Measurements from ENCODE around the gene MIEF2.

The MIEF2 gene

DNA sequence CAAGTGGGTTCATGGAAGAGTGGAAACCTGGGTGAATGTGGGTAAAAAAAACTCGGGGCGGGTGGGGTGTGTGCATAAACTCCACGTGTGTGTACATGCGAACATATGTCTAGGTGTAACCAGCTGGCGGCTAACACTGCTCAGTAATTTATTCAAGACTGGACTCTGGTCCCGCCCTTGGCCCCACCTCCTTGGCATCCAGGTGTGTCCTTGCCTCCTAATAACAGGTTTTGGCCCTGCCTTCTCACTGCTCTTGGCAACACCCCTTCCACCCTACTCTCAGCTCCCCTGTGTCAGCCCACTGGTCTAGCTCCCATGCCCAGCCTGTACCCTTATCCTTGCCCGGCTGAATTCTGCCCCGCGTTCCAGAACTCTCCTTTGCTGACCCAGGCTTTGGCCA is 10.2 kb upstream of the MIEF2 start:
- DNase-seq (ENCODE audit: low read depth): no peak
- TF ChIP-seq, protein P1, sequence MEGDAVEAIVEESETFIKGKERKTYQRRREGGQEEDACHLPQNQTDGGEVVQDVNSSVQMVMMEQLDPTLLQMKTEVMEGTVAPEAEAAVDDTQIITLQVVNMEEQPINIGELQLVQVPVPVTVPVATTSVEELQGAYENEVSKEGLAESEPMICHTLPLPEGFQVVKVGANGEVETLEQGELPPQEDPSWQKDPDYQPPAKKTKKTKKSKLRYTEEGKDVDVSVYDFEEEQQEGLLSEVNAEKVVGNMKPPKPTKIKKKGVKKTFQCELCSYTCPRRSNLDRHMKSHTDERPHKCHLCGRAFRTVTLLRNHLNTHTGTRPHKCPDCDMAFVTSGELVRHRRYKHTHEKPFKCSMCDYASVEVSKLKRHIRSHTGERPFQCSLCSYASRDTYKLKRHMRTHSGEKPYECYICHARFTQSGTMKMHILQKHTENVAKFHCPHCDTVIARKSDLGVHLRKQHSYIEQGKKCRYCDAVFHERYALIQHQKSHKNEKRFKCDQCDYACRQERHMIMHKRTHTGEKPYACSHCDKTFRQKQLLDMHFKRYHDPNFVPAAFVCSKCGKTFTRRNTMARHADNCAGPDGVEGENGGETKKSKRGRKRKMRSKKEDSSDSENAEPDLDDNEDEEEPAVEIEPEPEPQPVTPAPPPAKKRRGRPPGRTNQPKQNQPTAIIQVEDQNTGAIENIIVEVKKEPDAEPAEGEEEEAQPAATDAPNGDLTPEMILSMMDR (conservative IDR thresholded peaks at IDR 0.05; ENCODE audit: low read depth, low read length): no peak
- no peak overlapping the region for H3K4me3 ChIP-seq (ENCODE audit: low read depth, low read length)

DNA sequence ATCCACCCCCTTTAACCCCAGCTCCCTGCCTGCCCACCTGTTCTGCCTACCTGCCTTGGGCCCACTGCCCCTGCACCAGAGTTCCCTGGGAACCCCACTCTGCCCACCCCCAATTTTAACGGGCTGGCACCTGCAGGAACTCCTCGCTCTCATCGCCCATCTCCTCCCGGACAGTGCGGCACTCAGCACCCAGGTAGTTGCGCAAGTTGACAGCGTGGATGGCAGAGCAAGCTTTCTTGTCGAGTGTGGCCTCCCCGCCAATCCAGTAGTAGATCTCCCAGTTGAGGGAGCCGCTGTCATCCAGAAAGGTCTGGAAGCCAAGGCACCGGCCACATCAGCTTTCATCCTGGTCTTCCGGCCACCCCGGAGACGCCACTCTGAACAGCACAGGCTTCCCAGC is 9.8 kb upstream of the MIEF2 start:
- no peak for DNase-seq (ENCODE audit: low read depth)
- no peak overlapping the region for H3K4me3 ChIP-seq (ENCODE audit: low read depth, low read length)
- TF ChIP-seq, protein P1 (conservative IDR thresholded peaks at IDR 0.05; ENCODE audit: low read depth, low read length): no peak

DNA sequence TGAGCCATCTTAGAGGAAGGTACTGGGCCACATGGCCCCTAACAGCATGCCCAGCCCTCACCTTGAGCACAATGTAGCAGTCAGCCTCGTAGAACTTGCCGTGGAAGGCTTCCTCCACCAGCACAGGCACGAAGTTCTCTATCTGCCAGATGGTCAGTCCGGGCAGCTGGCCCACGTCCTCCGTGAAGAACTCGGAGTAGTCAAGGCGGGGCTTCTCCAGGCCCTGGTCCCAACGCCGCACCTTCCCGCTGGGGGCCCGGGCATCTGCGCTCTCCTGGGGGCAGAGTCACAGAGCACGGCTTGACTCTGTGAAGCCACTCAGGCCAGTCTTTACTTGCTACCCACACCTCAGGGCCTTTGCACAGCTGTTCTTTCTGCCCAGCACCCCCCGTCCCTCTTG is 9.3 kb upstream of the MIEF2 start:
- H3K4me3 ChIP-seq (ENCODE audit: low read depth, low read length): no peak overlapping the region
- no peak for DNase-seq (ENCODE audit: low read depth)
- TF ChIP-seq, protein P1 (conservative IDR thresholded peaks at IDR 0.05; ENCODE audit: low read depth, low read length): no peak

DNA sequence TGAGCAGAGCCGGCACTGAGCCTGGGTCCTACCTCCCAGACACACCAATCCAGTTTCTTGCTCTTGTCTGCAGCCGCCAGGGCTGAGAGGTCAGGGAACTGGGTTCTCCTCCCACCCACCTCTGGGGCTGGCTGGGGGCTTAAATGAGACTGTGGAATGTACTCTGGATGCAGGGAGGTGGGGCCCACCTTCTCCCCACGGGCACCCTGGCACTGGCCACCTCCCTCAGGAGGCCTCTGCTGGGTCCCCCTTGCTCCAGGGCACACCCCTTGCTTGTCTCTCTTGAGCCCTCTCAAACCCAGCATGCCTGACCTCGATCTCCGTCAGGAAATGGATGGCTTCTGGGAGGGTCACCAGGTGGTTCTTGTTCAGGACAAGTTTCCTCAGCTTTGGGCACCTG is 8.3 kb upstream of the MIEF2 start:
- TF ChIP-seq, protein P1 (conservative IDR thresholded peaks at IDR 0.05; ENCODE audit: low read depth, low read length): no peak
- H3K4me3 ChIP-seq (ENCODE audit: low read depth, low read length): no peak overlapping the region
- no peak for DNase-seq (ENCODE audit: low read depth)

DNA sequence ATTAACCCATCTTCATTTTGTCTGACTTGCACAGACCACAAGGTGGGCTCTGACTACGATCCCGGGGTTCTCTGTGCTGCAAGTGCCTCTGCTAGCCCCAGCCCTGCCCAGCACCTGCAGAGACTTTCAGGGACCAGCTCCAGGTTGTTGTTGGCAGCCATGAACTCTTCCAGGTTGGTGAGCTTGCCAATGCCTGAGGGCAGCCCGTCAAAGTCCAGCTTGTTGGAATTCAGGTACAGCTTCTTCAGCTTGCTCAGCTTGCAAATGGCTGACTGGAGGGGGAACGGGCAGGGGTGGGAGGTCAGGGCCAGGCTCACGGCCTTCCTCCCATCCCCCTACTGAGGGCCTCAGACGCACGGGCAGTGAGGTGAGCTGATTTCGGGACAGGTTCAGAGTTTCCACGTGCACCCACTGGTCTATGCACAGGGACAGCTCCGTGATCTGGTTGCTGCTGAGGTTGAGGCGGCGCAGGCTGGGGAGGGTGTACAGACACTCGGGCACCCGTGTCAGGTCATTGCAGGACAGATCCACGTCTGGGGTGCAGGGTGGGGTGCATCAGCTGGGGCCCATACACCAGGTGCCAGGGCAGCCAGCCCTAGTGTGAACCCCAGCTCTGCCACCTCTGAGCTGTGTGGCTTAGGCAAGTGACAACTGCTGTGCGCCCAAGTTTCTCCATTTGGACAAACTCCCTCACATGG is 7.1 kb upstream of the MIEF2 start:
- no peak for DNase-seq (ENCODE audit: low read depth)
- TF ChIP-seq, protein P1 (conservative IDR thresholded peaks at IDR 0.05; ENCODE audit: low read depth, low read length): no peak

DNA sequence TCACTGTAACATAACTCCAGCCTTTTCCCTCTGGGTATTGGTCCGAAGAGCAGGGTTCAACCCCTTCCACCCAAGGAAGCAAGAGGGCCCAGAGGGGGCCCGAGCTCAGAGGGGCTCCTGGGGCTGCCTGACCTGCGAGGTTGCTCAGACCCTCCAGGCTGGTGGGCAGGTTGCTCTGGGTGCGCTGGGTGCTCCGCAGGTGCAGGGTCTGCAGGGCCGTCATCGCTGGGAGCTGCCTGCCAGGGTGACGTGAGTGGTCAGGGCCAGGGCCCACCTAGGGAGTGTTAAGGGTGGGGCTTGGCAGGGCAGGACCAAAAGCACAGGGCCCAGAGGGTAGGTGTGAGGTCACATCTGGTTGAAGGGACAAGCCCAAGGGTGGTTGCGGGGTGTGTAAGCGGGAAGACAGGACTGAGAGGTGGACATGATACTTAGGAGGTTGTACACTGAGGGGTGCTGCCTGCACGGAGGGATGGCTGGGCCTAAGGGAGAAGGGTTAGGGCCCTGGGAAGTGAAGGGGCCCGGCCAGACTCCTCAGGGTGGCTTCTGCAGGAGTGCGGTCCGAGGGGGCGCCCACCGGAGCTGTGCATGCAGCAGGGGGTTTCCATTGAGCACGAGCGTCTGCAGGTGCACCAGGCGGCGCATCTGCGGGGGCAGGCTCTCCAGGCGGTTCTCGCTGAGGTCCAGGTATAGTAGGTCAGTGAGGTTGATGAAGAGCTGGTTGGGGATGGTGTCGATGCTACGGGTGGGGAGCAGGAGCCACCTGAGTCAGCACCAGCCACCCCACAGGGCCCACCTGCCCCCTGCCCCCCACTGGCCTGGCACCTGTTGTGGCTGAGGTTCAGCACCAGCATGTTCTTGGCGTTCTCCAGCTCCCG is 6.3 kb upstream of the MIEF2 start:
- DNase-seq (ENCODE audit: low read depth): no peak
- TF ChIP-seq, protein P1 (conservative IDR thresholded peaks at IDR 0.05; ENCODE audit: low read depth, low read length): no peak
- H3K4me3 ChIP-seq (ENCODE audit: low read depth, low read length): no peak overlapping the region

More for the DNA sequence above, 7.1 kb upstream of the MIEF2 start:
- H3K4me3 ChIP-seq (ENCODE audit: low read depth, low read length): no peak overlapping the region
